ENCODE data around the gene NCAPH2.
A peak's percentile ranks its signal among the peaks of the same experiment; 100 is the strongest.

NCAPH2 gene

DNA sequence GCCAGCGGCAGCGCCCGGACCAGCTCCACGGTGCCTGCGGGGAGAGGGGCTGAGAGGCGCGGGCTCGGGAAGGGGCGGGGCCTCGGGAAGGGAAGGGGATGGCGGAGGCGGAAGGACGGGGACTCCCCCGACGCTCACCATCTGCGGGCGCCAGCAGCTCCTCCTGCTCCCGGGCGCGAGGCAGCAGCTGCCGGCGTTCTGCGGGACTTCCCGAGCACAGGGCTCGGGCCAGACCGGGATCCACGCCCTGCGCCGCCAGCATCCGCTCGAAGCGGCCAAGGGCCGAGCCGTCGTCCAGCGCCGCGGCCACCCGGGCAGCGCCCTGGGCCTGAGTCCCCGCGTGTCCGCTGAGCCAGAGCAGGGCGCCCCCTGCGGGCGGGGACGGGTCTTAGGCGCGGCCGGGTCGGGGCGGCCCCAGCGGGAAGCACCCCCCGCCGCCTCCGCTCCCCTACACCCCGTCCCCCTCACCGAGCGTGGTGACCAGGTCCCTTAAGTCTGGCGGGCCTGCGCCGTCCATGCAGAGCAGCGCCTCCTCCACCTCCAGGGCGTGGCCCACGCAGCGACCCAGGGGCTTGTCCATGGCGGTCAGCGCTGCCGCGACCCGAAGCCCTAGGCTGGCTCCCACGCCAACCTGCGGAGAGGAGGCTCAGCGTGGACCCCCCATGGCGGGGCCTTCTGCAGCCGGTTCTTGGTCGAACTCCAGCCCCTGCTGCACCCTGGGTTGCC is 18.2 kb downstream of the NCAPH2 start:
- peak; percentile 19 for DNase-seq (ENCODE audit: low read depth)
- TF ChIP-seq, protein P1, sequence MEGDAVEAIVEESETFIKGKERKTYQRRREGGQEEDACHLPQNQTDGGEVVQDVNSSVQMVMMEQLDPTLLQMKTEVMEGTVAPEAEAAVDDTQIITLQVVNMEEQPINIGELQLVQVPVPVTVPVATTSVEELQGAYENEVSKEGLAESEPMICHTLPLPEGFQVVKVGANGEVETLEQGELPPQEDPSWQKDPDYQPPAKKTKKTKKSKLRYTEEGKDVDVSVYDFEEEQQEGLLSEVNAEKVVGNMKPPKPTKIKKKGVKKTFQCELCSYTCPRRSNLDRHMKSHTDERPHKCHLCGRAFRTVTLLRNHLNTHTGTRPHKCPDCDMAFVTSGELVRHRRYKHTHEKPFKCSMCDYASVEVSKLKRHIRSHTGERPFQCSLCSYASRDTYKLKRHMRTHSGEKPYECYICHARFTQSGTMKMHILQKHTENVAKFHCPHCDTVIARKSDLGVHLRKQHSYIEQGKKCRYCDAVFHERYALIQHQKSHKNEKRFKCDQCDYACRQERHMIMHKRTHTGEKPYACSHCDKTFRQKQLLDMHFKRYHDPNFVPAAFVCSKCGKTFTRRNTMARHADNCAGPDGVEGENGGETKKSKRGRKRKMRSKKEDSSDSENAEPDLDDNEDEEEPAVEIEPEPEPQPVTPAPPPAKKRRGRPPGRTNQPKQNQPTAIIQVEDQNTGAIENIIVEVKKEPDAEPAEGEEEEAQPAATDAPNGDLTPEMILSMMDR (IDR thresholded peaks at IDR 0.05; ENCODE audit: low read depth, low read length, missing control alignments) = peak; percentile 34
- H3K4me3 ChIP-seq (ENCODE audit: low read depth, low read length) = peak overlapping the region; percentile 65
- in situ Hi-C loops (cut with HindIII; ENCODE audit: low sequenced_read_pairs) = no loop called here

DNA sequence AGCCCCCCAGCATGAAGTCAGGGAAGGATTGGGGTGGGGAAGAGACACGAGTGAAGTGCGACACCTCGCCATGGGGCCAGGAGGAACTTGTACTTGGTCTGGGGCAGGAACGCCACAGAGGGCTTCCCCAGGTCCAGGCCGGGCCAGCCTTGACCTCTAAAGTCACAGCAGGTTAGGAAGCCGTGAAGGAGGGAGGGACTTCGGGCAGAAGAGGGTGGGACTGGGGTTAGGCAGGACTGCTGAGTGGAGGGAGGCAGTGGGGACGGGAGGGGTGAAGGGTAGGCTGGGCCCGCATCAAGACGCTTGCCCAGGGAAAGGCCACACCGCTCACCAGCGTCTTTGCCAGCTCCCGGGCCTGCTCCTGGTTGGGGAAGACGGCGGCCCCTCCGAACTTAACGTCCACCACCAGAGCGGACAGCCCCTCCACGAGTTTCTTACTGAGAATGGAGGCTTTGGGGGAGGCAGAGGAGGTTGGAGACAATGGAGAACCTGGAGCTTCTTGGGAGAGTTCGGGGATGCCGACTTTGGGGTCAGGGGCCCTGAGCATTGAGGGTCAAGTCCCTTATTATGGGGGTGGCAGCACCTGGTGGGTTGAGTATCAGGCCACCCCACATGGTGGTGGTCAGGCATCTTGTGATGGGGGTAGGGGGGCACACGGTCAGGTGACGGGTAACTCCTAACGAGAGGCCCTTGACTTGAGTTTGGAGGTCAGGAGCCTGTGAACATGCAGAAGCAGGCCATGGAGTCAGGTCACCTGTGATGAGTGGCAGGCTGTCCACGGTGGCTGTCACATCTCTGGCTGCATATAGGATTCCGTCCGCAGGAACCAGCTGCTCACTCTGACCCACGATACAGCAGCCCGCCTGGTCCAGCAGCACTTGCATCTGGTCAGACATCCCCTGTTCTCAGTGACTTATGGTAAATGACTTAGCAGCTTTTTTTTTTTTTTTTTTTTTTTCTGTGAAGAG is 19.1 kb downstream of the NCAPH2 start:
- DNase-seq (ENCODE audit: low read depth) = no peak
- in situ Hi-C loops (cut with HindIII; ENCODE audit: low sequenced_read_pairs) = no loop called here
- peak overlapping the region; percentile 65 for H3K4me3 ChIP-seq (ENCODE audit: low read depth, low read length)
- TF ChIP-seq, protein P1 (IDR thresholded peaks at IDR 0.05; ENCODE audit: low read depth, low read length, missing control alignments) = no peak

DNA sequence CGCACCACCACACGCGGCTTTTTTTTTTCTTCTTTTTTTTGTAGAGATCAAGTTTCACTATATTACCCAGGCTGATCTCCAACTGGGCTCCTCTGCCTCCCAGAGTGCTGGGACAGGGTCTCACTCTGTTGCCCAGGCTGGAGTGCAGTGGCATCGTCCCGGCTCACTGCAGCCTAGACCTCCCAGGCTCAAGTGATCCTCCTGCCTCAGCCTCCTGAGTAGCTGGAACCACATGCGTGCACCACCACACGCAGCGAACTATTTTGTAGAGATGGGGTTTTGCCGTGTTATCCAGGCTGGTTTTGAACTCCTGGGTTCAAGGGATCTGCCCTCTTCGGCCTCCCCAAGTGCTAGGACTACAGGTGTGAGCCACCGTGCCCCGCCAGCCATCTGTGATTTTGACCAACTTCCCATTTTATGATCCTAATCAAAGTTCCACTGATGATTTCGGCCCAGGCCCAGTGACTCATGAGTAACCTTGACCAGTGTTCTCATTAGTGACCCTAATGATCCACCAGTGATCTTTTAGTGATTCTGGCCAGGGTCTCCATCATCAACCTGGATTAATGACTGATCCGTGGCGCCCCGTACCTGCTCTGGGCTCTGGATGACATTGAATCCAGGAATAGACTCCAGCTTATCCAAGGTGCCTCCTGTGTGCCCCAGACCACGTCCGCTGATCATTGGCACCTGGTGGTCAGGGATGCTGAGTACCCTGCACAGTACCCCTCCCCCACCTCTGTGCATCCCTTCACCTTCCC is 20.1 kb downstream of the NCAPH2 start:
- in situ Hi-C loops (cut with HindIII; ENCODE audit: low sequenced_read_pairs) = no loop called here
- no peak for DNase-seq (ENCODE audit: low read depth)
- no peak overlapping the region for H3K4me3 ChIP-seq (ENCODE audit: low read depth, low read length)

DNA sequence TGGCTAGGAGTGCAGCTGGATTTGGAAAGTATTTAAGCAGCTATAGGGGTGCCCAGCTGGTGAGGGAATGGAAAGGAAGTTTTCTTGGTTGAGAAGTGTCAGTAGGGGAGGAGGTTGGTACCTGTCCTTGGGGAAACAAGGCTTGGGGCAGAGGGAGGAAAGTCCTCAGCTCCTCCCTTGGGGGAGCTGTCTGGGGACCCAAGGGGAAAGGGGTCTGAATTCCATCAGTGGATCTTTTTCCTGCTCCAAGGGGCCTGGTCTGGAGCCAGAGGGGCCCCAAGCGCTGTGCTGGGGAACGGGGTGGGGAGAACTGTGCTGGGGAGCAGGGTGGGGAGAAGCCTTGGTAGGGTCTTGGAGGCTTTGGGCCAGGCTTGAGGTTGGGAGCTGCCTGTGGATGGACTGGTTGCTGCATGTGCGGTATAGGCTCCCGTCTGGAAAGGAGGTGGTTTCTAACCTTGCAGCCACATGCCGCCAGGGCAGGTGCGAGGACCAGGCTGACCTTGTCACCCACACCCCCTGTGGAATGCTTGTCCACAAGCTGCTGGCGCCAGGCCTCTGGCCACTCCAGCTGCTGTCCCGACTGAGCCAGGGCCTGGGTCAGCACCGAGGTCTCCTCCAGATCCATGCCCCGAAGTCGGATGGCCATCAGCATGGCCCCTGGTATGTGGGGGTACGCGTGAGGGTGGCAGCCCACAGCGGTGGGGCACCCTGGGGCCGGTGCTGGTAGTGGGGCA is 20.8 kb downstream of the NCAPH2 start:
- DNase-seq (ENCODE audit: low read depth) = no peak
- TF ChIP-seq, protein P1 (IDR thresholded peaks at IDR 0.05; ENCODE audit: low read depth, low read length, missing control alignments) = no peak
- H3K4me3 ChIP-seq (ENCODE audit: low read depth, low read length) = no peak overlapping the region
- in situ Hi-C loops (cut with HindIII; ENCODE audit: low sequenced_read_pairs) = no loop called here

More for the DNA sequence above, 20.1 kb downstream of the NCAPH2 start:
- TF ChIP-seq, protein P1 (IDR thresholded peaks at IDR 0.05; ENCODE audit: low read depth, low read length, missing control alignments) = no peak

DNA sequence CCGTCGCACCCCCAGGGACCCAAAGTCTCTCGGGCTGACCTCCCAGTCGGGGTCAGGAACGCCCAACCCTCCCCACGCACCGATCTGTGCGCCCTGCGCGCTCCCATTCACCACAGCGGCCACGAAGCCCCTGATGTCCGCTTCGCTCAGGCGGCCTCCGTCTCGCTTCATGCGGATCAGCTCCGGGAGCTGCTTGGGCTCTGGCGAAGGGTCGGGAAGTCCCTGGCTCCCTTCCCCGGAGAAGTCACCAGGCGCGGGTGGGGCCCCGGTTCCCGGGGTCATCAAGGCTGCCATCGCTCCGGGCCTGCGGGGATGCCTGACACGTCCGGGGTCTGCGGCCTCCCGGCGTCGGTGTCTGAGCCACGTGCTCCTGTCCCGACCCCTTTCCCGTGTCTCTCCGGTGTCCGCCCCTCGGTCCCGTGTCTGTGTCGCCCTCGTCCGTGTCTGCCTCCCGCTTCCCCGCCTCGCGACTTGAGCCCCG is 21.4 kb downstream of the NCAPH2 start:
- in situ Hi-C loops (cut with HindIII; ENCODE audit: low sequenced_read_pairs) = no loop called here
- no peak for DNase-seq (ENCODE audit: low read depth)
- no peak overlapping the region for H3K4me3 ChIP-seq (ENCODE audit: low read depth, low read length)
- TF ChIP-seq, protein P1 (IDR thresholded peaks at IDR 0.05; ENCODE audit: low read depth, low read length, missing control alignments) = no peak
